ENCODE results near the gene FTCDNL1.

Gene FTCDNL1

GRCh38 chr2:199850718-199851500, at the start of gene FTCDNL1:
FTCDNL1 (minus strand) TSS chr2:199851192; CDS start chr2:199848962, 2,230 bp downstream.
- Histone ChIP-seq H3K27me3 (ENCODE audit: control insufficient read depth, insufficient read depth, low read length) (peaks cover 9% of the 10 kb centered on the region), H3K36me3 (ENCODE audit: control insufficient read depth, insufficient read depth, low read length) (no peaks in the 10 kb centered on the region), H3K9me3 (ENCODE audit: control insufficient read depth, insufficient read depth, low read length) (no peaks in the 10 kb centered on the region), H3K4me3 (ENCODE audit: low read depth, low read length) (peak within 1 kb of the TSS; percentile 75), H3K4me1 (ENCODE audit: control insufficient read depth, insufficient read depth, low read length) (peaks cover 16% of the 10 kb centered on the region), H3K9ac (ENCODE audit: low read depth, low read length) (peak within 1 kb of the TSS; percentile 70)

GRCh38 chr2:199896617-199897016, 45.6 kb upstream of the FTCDNL1 start:
- Histone ChIP-seq H3K4me3 (ENCODE audit: low read depth, low read length) (no peak overlapping the region), H3K9ac (ENCODE audit: low read depth, low read length) (no peak overlapping the region), H3K9me3 (ENCODE audit: control insufficient read depth, insufficient read depth, low read length) (no peaks in the 10 kb centered on the region), H3K4me1 (ENCODE audit: control insufficient read depth, insufficient read depth, low read length) (no peaks in the 10 kb centered on the region), H3K27me3 (ENCODE audit: control insufficient read depth, insufficient read depth, low read length) (no peaks in the 10 kb centered on the region), H3K36me3 (ENCODE audit: control insufficient read depth, insufficient read depth, low read length) (no peaks in the 10 kb centered on the region)

DNA sequence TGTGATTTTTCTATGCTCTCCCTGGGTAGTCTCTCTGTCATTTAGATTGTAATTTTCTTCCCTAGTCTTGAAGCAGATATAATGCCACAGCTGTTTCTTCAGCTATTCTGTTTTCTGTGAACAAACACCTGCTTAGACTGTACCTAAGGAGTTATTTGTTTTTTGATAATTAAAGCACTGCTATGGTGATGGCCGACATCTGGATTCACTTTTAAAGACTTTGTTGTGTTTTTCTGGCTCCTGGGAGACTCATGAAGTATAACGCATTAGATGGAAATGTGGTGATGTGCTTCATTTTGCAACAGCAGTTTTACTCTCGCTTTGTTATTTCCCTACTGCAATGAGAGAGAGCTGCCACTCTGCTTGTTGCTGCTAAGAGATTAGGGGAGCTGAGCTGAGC, 44.4 kb upstream of the FTCDNL1 start:
- H3K4me3 ChIP-seq (ENCODE audit: low read depth, low read length): no peak overlapping the region
- no peaks in the 10 kb centered on the region for H3K4me1 ChIP-seq (ENCODE audit: control insufficient read depth, insufficient read depth, low read length)
- no peak overlapping the region for H3K9ac ChIP-seq (ENCODE audit: low read depth, low read length)
- H3K27me3 ChIP-seq (ENCODE audit: control insufficient read depth, insufficient read depth, low read length): no peaks in the 10 kb centered on the region
- no peaks in the 10 kb centered on the region for H3K36me3 ChIP-seq (ENCODE audit: control insufficient read depth, insufficient read depth, low read length)
- H3K9me3 ChIP-seq (ENCODE audit: control insufficient read depth, insufficient read depth, low read length): no peaks in the 10 kb centered on the region

DNA sequence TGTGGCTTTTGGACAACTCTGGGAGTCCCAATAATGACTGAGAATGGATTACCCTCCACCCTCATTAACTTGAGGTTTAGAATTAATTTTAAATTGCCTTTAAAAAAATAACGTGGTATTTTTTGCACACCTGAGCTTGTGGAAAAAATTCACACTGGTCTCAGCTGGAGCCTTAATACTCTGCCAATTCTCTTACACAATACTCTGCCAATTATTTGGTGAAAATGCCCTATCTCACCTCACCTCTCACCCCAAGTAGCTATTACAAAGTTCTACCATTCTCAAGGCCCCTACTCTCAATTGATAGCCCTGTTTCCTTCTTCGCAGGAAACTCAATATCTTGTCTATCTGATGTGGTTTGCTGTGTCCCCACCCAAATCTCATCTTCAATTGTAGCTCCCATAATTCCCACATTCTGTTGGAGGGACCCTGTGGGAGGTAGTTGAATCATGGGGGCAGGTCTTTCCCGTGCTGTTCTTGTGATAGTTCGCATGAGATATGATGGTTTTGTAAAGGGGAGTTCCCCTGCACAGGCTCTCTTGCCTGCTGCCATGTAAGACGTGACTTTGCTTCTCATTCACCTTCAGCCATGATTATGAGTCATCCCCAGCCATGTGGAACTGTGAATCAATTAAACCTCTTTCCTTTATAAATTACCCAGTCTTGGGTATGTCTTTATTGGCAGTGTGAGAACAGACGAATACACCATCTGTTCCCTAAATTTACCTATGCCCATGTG, 32.7 kb upstream of the FTCDNL1 start:
- Histone ChIP-seq H3K27me3 (ENCODE audit: control insufficient read depth, insufficient read depth, low read length) (no peaks in the 10 kb centered on the region), H3K9me3 (ENCODE audit: control insufficient read depth, insufficient read depth, low read length) (no peaks in the 10 kb centered on the region), H3K4me3 (ENCODE audit: low read depth, low read length) (no peak overlapping the region), H3K9ac (ENCODE audit: low read depth, low read length) (no peak overlapping the region), H3K36me3 (ENCODE audit: control insufficient read depth, insufficient read depth, low read length) (no peaks in the 10 kb centered on the region), H3K4me1 (ENCODE audit: control insufficient read depth, insufficient read depth, low read length) (no peaks in the 10 kb centered on the region)

- no peak overlapping the region for H3K4me3 ChIP-seq (ENCODE audit: low read depth, low read length)
- H3K4me1 ChIP-seq (ENCODE audit: control insufficient read depth, insufficient read depth, low read length): no peaks in the 10 kb centered on the region
- no peak overlapping the region for H3K9ac ChIP-seq (ENCODE audit: low read depth, low read length)
- no peaks in the 10 kb centered on the region for H3K27me3 ChIP-seq (ENCODE audit: control insufficient read depth, insufficient read depth, low read length)
- no peaks in the 10 kb centered on the region for H3K36me3 ChIP-seq (ENCODE audit: control insufficient read depth, insufficient read depth, low read length)
- H3K9me3 ChIP-seq (ENCODE audit: control insufficient read depth, insufficient read depth, low read length): no peaks in the 10 kb centered on the region
These were observed 31.7 kb upstream of the FTCDNL1 start for GRCh38 chr2:199882667-199883066.

DNA sequence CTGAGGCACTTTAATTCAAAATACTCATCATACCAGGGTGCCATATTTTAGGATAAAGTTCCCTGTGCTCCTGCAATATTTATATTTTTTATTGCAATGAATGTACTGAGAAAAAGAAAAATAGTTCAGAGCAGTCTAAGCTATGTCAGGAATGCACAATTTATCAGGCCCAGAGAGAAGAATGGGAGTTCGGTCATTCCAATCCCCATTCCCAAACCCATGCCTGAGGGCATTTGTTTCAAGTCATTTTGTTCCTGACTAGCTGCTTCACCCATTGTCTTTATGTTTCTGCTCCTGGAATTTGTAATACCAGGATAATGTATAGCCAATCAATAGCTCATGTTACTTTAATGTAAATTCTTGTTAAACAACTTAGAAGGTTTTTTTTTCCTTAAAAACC, 24.4 kb upstream of the FTCDNL1 start:
- Histone ChIP-seq H3K9me3 (ENCODE audit: control insufficient read depth, insufficient read depth, low read length) (peaks cover 11% of the 10 kb centered on the region), H3K4me1 (ENCODE audit: control insufficient read depth, insufficient read depth, low read length) (peaks cover 3% of the 10 kb centered on the region), H3K36me3 (ENCODE audit: control insufficient read depth, insufficient read depth, low read length) (no peaks in the 10 kb centered on the region), H3K27me3 (ENCODE audit: control insufficient read depth, insufficient read depth, low read length) (no peaks in the 10 kb centered on the region), H3K4me3 (ENCODE audit: low read depth, low read length) (no peak overlapping the region), H3K9ac (ENCODE audit: low read depth, low read length) (no peak overlapping the region)

GRCh38 chr2:199874209-199874608, 23.2 kb upstream of the FTCDNL1 start:
- Histone ChIP-seq H3K27me3 (ENCODE audit: control insufficient read depth, insufficient read depth, low read length) (no peaks in the 10 kb centered on the region), H3K4me3 (ENCODE audit: low read depth, low read length) (no peak overlapping the region), H3K9me3 (ENCODE audit: control insufficient read depth, insufficient read depth, low read length) (peaks cover 11% of the 10 kb centered on the region), H3K36me3 (ENCODE audit: control insufficient read depth, insufficient read depth, low read length) (no peaks in the 10 kb centered on the region), H3K9ac (ENCODE audit: low read depth, low read length) (no peak overlapping the region), H3K4me1 (ENCODE audit: control insufficient read depth, insufficient read depth, low read length) (peaks cover 10% of the 10 kb centered on the region)

DNA sequence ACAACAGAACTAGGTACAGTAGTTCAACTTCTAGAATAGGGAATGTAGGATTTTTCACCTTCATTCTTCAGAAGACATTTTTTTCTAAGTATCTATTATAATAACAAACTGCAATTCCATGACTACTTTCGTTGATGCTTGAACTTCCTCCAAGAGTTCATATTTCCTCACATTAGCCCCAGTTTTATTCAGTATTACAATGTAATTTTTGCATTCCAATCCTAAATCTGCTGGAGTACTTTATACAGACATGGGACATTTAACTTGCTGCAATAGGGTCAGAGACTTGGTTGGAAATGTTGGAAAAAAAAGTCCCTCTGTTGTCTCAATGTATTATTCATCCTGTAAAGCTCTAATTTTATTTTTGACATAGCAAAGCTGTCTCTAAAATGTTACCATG, 19.6 kb upstream of the FTCDNL1 start:
- Histone ChIP-seq H3K36me3 (ENCODE audit: control insufficient read depth, insufficient read depth, low read length) (no peaks in the 10 kb centered on the region), H3K9me3 (ENCODE audit: control insufficient read depth, insufficient read depth, low read length) (peaks cover 11% of the 10 kb centered on the region), H3K27me3 (ENCODE audit: control insufficient read depth, insufficient read depth, low read length) (no peaks in the 10 kb centered on the region), H3K9ac (ENCODE audit: low read depth, low read length) (no peak overlapping the region), H3K4me1 (ENCODE audit: control insufficient read depth, insufficient read depth, low read length) (peaks cover 21% of the 10 kb centered on the region), H3K4me3 (ENCODE audit: low read depth, low read length) (no peak overlapping the region)

DNA sequence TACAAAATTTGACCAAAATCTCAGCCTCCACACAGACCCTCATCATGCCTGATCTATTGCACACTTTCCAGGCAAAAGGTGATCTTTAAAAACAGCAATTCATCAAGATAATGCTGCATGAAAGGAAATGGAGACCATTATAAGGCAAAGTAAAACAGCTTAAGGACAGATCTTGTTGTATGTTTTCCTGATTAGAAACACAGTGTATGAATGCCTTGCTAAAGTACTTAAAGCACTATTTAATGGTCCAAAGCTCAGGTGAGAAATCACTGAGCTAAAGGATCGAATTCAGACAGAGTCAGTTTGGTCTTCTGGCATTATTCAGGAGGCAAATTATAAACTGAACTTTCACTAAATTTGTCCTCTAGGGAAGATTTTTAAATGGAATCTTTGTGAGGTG, 18.7 kb upstream of the FTCDNL1 start:
- Histone ChIP-seq H3K27me3 (ENCODE audit: control insufficient read depth, insufficient read depth, low read length) (no peaks in the 10 kb centered on the region), H3K4me1 (ENCODE audit: control insufficient read depth, insufficient read depth, low read length) (peaks cover 21% of the 10 kb centered on the region), H3K9me3 (ENCODE audit: control insufficient read depth, insufficient read depth, low read length) (peaks cover 7% of the 10 kb centered on the region), H3K4me3 (ENCODE audit: low read depth, low read length) (no peak overlapping the region), H3K36me3 (ENCODE audit: control insufficient read depth, insufficient read depth, low read length) (no peaks in the 10 kb centered on the region), H3K9ac (ENCODE audit: low read depth, low read length) (no peak overlapping the region)

DNA sequence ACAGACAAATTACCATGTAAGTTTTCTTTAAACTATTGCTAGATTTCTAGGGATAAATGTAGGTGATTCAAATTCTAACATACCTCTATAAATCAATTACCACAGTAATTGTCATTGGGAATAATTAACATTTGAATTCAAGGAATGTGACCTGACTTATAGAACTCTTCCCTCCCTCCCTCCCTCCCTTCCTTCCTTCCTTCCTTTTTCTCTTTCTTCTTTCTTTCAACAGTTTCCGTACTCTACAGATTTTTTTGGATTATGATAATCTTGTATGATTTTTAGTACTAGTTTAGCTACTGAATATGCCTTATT, 18.2 kb upstream of the FTCDNL1 start:
- Histone ChIP-seq H3K36me3 (ENCODE audit: control insufficient read depth, insufficient read depth, low read length) (no peaks in the 10 kb centered on the region), H3K9me3 (ENCODE audit: control insufficient read depth, insufficient read depth, low read length) (peaks cover 5% of the 10 kb centered on the region), H3K9ac (ENCODE audit: low read depth, low read length) (no peak overlapping the region), H3K4me3 (ENCODE audit: low read depth, low read length) (no peak overlapping the region), H3K27me3 (ENCODE audit: control insufficient read depth, insufficient read depth, low read length) (no peaks in the 10 kb centered on the region), H3K4me1 (ENCODE audit: control insufficient read depth, insufficient read depth, low read length) (peaks cover 21% of the 10 kb centered on the region)

DNA sequence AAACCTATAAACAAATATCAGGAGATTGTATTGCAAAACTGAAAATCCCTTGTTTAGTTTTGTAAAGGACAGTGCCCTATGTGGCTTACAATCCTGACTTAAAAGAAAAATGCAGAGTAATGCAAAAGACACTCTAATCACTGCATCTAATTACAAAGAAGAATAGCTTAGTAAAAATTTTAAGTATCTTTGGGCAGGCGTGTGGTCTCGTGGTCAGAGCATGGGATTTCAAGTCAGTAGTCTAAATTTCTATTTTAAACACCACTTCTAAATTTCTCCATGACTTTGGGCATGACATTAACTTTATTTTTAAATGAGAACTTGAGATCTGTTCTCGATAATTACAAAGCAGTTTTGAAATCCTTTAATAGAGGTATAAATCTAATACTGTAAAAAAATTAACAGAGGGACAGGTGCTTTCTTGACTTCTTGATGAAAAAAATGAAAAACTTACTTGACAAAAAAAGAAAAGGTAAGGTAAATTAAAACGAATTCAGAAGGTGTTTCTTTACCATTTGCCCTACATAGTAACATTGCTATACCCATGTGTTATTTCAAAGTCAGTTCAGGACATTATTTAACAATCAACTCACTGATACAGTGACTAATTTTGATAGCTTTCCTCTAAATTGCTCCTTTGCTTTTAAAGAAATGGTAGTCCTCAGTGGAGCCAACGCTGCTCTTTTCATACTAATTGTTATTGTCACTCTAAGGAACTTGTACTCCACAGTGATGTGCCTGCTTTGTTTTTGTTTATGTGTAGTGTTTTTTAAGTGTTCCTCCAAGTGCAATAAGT, 17.6 kb upstream of the FTCDNL1 start:
- H3K4me3 ChIP-seq (ENCODE audit: low read depth, low read length): peak overlapping the region; percentile 16
- H3K9me3 ChIP-seq (ENCODE audit: control insufficient read depth, insufficient read depth, low read length): no peaks in the 10 kb centered on the region
- H3K9ac ChIP-seq (ENCODE audit: low read depth, low read length): no peak overlapping the region
- peaks cover 21% of the 10 kb centered on the region for H3K4me1 ChIP-seq (ENCODE audit: control insufficient read depth, insufficient read depth, low read length)
- no peaks in the 10 kb centered on the region for H3K27me3 ChIP-seq (ENCODE audit: control insufficient read depth, insufficient read depth, low read length)
- no peaks in the 10 kb centered on the region for H3K36me3 ChIP-seq (ENCODE audit: control insufficient read depth, insufficient read depth, low read length)

Measured in iPS-15b (cell line).